ENCODE data around the gene IQUB.

DNA sequence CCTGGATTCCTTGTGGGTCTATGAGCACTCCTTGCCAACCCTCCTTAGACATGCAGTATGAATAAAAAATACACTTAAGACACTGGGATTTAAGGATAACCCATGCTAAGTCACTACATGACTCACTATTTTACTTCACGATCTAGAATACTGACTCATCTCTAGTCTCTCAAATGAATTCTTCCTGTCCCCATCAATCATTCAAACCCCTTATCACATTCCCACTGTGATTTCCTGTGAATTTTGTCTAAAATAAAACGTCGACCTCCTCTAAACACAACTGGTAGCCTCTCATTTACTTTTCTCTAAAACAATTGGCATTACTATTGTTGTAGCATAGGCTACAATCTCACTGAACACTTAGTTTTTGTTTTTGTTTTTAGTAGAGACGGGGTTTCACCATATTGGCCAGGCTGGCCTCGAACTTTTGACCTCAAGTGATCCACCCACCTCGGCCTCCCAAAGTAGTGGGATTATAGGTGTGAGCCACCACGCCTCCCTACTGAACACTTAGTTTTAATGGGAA lies 3.9 kb upstream of the IQUB start:
- no peak for TF ChIP-seq CREB1 (CRISPR knock-in tag; IDR thresholded peaks at IDR 0.05)
- TF ChIP-seq, protein P1, sequence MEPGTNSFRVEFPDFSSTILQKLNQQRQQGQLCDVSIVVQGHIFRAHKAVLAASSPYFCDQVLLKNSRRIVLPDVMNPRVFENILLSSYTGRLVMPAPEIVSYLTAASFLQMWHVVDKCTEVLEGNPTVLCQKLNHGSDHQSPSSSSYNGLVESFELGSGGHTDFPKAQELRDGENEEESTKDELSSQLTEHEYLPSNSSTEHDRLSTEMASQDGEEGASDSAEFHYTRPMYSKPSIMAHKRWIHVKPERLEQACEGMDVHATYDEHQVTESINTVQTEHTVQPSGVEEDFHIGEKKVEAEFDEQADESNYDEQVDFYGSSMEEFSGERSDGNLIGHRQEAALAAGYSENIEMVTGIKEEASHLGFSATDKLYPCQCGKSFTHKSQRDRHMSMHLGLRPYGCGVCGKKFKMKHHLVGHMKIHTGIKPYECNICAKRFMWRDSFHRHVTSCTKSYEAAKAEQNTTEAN (CRISPR knock-in tag; IDR thresholded peaks at IDR 0.05): no peak
- TF ChIP-seq, protein P2, sequence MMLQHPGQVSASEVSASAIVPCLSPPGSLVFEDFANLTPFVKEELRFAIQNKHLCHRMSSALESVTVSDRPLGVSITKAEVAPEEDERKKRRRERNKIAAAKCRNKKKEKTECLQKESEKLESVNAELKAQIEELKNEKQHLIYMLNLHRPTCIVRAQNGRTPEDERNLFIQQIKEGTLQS (CRISPR knock-in tag; conservative IDR thresholded peaks at IDR 0.05): no peak
- TF ChIP-seq, protein P3, sequence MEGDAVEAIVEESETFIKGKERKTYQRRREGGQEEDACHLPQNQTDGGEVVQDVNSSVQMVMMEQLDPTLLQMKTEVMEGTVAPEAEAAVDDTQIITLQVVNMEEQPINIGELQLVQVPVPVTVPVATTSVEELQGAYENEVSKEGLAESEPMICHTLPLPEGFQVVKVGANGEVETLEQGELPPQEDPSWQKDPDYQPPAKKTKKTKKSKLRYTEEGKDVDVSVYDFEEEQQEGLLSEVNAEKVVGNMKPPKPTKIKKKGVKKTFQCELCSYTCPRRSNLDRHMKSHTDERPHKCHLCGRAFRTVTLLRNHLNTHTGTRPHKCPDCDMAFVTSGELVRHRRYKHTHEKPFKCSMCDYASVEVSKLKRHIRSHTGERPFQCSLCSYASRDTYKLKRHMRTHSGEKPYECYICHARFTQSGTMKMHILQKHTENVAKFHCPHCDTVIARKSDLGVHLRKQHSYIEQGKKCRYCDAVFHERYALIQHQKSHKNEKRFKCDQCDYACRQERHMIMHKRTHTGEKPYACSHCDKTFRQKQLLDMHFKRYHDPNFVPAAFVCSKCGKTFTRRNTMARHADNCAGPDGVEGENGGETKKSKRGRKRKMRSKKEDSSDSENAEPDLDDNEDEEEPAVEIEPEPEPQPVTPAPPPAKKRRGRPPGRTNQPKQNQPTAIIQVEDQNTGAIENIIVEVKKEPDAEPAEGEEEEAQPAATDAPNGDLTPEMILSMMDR (IDR thresholded peaks at IDR 0.05): no peak
